ENCODE results near the gene C11orf97. TPM values are rescaled to one million over a fixed set of nuclear protein-coding genes. Genes with fewer than 3 reads are reported as not detected.

Gene C11orf97
- total RNA-seq, 1 donor from 2014 or later, result 2.5 TPM

- no peak overlapping the region for H3K4me3 ChIP-seq
- H3K27me3 ChIP-seq (ENCODE audit: low read depth), result no peaks in the 10 kb centered on the region
- ATAC-seq (no peak), DNase-seq (no peak)
- TF ChIP-seq CTCF (IDR thresholded peaks at IDR 0.05), result no peak
- H3K4me1 ChIP-seq, result no peaks in the 10 kb centered on the region
- H3K27ac ChIP-seq, result no peak overlapping the region
- intact Hi-C loops (cut with DNase I), result no loop called here
- H3K36me3 ChIP-seq, result no peaks in the 10 kb centered on the region
- no peaks in the 10 kb centered on the region for H3K9me3 ChIP-seq
Measured at GRCh38 chr11:94559361-94559760, 47.1 kb downstream of the C11orf97 start.

DNA sequence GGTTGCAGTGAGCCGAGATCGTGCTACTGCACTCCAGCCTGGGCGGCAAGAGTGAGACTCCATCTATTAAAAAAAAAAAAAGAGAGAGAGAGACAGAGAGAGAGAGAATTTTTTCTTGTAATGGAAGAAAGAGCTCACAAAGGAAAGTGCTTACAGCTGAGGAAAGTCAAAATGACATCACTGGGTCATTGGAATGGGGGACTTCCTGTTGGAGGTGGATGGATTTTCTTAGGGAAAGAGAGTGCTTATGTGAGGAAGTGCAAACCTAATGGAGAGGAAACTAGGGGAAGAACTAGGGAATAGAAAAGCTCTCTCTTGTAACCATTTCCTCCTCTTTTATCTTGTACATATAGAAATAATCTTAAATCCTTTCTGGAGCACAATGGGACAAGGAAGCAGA is 48.6 kb downstream of the C11orf97 start:
- ATAC-seq, result no peak
- no peaks in the 10 kb centered on the region for H3K27me3 ChIP-seq (ENCODE audit: low read depth)
- intact Hi-C loops (cut with DNase I), result no loop called here
- no peak for DNase-seq
- no peak overlapping the region for H3K27ac ChIP-seq
- H3K36me3 ChIP-seq, result no peaks in the 10 kb centered on the region
- no peak for TF ChIP-seq CTCF (IDR thresholded peaks at IDR 0.05)
- no peak overlapping the region for H3K4me3 ChIP-seq
- H3K4me1 ChIP-seq, result no peaks in the 10 kb centered on the region
- H3K9me3 ChIP-seq, result no peaks in the 10 kb centered on the region

DNA sequence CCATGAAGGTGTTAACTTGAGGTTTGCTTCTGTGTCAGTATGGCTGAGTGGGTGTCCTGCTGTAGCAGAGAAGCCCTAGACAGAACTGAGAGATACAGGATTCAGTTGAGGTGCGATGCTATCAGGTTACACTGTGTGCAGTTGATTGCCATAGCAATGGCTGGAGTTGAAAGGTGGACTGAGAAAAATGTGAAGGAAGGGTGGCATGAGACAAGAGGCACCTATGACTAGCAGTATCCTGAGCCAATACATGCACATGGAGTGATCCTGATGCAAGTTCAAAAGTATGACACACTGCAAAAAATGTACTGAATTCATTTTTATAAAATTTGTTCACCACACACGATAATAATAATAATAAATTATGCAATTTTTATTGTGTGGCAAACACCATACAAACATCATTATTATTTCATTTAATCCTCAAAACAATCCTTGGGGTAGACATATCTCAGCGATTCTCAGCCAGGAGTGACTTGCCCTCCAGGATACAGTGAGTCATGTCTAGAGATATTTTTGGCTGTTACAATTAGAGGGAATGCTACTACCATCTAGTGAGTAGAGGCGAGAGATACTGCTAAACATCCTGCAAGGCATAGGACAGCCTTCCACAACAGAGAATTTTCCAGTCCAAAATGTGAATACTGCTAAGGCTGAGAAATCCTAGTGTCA is 51.1 kb downstream of the C11orf97 start:
- no peak overlapping the region for H3K27ac ChIP-seq
- peak; percentile 11 for TF ChIP-seq CTCF (IDR thresholded peaks at IDR 0.05)
- no peak overlapping the region for H3K4me3 ChIP-seq
- no peaks in the 10 kb centered on the region for H3K36me3 ChIP-seq
- no peak for DNase-seq
- H3K27me3 ChIP-seq (ENCODE audit: low read depth), result no peaks in the 10 kb centered on the region
- H3K9me3 ChIP-seq, result no peaks in the 10 kb centered on the region
- no peak for ATAC-seq
- intact Hi-C loops (cut with DNase I), result no loop called here
- no peaks in the 10 kb centered on the region for H3K4me1 ChIP-seq

- ATAC-seq (no peak), DNase-seq (no peak)
- H3K36me3 ChIP-seq, result no peaks in the 10 kb centered on the region
- intact Hi-C loops (cut with DNase I), result no loop called here
- no peaks in the 10 kb centered on the region for H3K9me3 ChIP-seq
- no peaks in the 10 kb centered on the region for H3K27me3 ChIP-seq (ENCODE audit: low read depth)
- H3K27ac ChIP-seq, result no peak overlapping the region
- no peak for TF ChIP-seq CTCF (IDR thresholded peaks at IDR 0.05)
- no peaks in the 10 kb centered on the region for H3K4me1 ChIP-seq
- H3K4me3 ChIP-seq, result no peak overlapping the region
Measured at GRCh38 chr11:94563848-94564467, 51.7 kb downstream of the C11orf97 start.

- no peak for ATAC-seq
- H3K27me3 ChIP-seq (ENCODE audit: low read depth), result no peaks in the 10 kb centered on the region
- DNase-seq, result no peak
- H3K36me3 ChIP-seq, result no peaks in the 10 kb centered on the region
- H3K4me1 ChIP-seq, result no peaks in the 10 kb centered on the region
- intact Hi-C loops (cut with DNase I), result no loop called here
- no peak for TF ChIP-seq CTCF (IDR thresholded peaks at IDR 0.05)
- no peaks in the 10 kb centered on the region for H3K9me3 ChIP-seq
- H3K4me3 ChIP-seq, result no peak within 1 kb of the TSS
- H3K27ac ChIP-seq, result no peak within 1 kb of the TSS
Measured at GRCh38 chr11:94567181-94567670, 55.0 kb downstream of the C11orf97 start, which contains the start of gene PIWIL4. TSS of gene PIWIL4 (plus strand) at chr11:94567368. CDS start at chr11:94567519, 151 bp downstream.
